GM19467 (cell line): Measurements from ENCODE around the gene SNAPC1.
A peak's percentile ranks its signal among the peaks of the same experiment; 100 is the strongest.
"Not testable (repeated sequence)": the region's sequence is repeated elsewhere in the genome, so short reads cannot be mapped to it uniquely, and the experiment has no call there.

Experiments used
- ATAC-seq: cut with Tn5 transposase; IDR thresholded peaks from one replicate; pipeline ENCODE4 v1.9.1; 2021; ENCODE audit warnings: mild to moderate bottlenecking, moderate library complexity; ENCODE audit not compliant: unreplicated experiment

SNAPC1 gene

DNA sequence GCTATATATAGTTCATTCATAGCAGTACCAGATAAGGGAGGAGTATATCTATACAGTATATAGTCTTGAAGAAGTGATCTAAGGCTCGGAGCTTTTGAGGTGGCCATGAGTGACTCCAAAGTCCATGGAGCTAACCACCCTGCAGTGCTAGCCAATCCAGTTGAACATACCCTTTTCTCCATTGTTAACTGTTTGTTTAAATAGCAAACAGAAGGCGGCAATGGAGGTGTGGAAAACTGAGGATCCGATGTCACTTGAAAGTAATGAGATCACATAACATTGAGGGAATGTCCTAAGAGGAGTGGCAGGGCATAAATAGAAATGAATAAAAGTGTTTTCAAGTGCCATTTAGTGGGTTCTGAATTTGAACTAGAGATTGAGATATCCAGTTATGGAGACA is 12.4 kb upstream of the SNAPC1 start:
- ATAC-seq: no peak

DNA sequence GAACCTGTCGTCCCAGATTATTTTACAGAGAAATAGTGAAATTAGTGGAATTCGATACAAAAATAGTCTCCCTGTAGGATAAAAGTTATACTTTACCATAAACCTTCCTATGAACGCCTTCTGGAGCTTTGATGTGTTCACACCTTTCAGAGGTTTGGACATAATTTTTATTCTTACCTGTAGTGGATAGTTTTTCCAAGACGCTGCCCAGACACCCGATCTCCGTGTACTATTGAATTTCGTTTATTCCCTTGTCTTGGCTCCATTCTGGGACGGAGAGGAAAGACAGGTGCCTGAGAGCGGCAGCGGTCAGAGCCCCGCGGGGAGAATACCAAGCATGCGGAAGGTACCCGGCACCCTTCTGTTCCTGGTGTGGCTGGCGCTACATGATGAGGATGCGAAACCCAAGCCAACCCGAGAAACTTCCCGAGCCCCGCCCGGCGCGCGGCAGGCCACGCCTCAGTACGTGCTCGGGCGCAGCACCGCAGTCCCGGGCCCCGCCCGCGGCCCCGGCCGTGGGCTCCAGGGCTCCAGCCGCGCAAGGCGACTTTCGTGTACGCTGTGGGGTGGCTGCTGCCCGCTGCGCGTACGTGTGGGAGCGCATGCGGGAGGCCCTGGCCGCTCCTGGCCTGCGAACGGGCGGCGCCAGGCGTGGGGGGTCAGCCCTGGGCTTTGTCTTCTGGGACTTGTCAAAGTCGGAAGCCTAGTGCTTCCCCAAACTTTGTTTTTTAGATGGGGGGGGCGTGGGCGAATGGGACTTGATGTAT is 11.3 kb upstream of the SNAPC1 start:
- peak; percentile 98 for ATAC-seq

GRCh38 chr14:61751475-61751989 is 10.7 kb upstream of the SNAPC1 start:
- no peak for ATAC-seq

GRCh38 chr14:61752626-61753025 is 9.6 kb upstream of the SNAPC1 start:
- no peak for ATAC-seq

DNA sequence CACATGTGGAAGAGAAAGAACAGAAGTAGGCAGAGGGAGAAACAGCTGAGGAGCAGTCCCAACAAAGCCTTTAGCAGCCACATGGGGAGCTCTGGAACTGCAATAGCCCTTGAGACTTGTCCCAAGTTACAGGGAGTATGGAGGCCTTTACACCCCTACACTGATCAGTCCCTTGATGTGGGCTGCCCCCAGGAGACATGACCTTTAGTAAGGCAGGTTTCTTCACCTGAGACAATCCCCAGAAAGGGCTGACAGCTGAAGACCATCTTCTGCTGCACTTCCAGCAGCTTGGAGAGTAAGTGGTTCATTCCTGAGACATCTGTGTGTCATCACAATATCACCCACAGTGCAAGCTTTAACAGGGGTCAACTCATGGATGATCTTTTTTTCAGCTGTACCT is 8.6 kb upstream of the SNAPC1 start:
- ATAC-seq: no peak

DNA sequence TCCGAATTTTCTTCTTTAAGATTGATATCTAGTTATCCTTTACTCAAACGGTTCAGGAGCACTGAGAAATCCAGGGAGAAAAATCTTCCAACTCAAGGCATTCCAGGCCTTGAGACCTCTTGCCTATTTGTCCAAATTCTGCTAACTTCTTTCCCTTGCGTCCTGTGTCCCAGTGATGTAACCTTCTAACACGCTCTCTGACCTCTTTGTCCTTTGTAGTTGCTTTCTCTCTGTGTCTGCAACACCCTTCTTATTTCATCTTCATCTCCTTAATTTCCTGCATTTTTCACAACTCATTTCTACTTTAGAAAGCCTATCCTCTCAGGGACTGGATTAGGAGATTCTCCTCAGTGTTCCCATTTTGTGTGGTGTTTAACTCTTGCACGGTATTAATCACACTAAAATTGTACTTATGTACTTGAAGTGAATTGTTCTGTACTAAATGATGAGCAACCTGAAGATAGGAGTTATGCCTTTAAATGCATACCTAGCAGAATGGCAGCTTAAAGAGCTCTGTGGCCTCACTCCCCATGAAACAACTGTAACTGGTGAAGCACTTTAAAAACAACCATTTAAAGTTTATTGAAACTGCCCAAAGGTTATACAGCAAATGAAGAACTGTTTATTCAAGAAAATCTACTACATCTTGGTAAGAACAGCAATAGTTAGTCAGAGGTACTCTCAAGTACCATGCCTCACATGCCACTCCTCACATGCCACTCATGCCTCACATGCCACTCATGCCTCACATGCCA is 7.4 kb upstream of the SNAPC1 start:
- no peak for ATAC-seq

- not testable (repeated sequence) for ATAC-seq
Measured at GRCh38 chr14:61755382-61755742, 6.9 kb upstream of the SNAPC1 start.

- ATAC-seq: no peak
Measured at GRCh38 chr14:61756135-61756534, 6.1 kb upstream of the SNAPC1 start.

GRCh38 chr14:61759878-61760277 is 2.3 kb upstream of the SNAPC1 start:
- ATAC-seq: no peak

- ATAC-seq: peak; percentile 2
Measured at GRCh38 chr14:61761557-61761956, 663 bp upstream of the SNAPC1 start.

DNA sequence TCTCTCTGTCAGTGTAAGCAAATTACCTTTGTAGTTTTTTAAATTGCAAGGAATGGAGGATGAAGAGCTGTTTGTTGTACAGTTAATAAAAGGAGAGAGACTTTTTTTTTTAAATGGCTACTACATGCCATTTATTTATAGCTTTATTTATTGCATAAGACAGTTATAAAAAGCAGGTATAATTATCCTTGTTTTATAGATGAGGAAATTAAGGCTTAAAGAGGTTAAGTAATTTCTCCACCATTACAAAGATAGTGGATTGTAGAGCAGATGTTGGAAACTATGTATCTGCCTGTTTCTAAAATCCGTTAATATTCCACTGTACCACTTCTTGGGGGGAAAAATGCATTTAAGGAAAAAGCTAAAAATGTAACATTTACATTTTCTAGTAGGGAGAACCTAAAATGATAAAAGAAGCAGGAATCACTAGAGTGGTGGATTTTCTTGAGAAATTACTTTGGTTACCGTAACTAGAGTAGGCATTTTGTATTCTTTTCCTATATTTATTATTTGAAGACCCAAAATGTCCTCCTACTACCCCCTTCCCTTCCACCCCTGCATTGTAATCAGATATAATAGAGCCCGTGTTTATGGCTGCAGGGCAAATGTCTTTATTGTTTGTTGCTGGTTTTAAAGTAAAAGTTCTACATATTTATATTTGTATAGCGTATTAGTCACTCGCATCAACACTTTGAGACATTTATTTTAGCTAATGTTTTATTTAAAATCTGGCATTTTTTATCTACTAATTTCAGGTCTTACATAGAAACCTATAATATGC is 2.3 kb downstream of the SNAPC1 start:
- no peak for ATAC-seq

- ATAC-seq: no peak
Measured at GRCh38 chr14:61765225-61765943, 3.2 kb downstream of the SNAPC1 start.

DNA sequence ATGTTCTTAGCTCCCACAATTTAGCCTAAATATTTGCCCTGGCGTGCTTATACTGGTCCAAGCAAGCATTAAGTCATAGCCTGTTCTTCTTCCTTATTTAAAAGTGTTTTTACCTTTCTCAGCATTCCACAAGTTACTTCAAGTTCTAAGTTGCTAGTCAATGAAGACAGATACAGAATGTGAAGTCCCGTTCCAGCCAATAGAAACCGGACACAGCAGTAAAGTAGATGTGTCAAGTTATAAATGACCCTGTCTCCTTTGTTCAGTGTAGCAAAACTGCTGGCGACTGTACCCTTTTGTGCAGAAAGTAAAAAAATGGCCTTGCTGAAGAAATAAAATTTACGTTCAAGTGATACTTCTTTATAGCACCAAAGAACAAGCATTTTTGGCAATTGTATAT is 3.9 kb downstream of the SNAPC1 start:
- ATAC-seq: no peak

GRCh38 chr14:61768240-61768639 is 6.0 kb downstream of the SNAPC1 start:
- ATAC-seq: no peak

DNA sequence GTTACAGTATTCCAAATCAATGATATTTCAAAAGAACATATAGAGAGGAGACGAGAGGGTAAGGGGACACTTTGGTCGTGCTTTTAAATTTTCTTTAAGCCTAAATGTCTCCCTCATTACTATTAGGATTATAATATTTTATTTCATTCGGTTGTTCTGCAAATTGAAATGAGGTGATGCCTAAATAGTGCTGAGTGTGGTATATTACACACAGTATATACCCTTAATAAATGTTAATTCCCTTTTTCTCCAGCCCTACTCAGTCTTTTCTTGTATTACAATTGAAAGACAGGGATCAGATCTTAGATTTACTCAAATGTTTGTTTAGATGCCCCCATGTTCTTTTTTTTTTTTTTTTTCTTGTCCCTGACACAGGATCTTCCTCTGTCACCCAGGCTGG is 7.7 kb downstream of the SNAPC1 start:
- no peak for ATAC-seq

DNA sequence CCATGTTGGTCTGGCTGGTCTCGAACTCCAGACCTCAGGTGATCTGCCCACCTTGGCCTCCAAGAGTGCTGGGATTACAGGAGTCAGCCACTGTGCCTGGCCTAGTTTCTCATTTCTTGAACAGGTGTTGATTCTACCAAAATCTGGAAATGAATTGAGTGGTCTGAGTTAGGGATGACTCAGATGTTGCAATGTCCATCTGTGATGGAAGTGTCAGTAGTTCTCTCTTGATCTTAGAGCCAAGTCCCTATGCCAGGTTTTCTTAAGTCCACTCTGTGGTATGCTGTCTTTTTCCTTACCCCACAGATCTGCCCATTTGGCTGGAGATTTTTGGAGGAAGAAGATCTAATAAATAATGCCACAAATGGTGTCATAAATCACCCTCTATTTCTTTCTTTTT is 12.6 kb downstream of the SNAPC1 start:
- no peak for ATAC-seq

DNA sequence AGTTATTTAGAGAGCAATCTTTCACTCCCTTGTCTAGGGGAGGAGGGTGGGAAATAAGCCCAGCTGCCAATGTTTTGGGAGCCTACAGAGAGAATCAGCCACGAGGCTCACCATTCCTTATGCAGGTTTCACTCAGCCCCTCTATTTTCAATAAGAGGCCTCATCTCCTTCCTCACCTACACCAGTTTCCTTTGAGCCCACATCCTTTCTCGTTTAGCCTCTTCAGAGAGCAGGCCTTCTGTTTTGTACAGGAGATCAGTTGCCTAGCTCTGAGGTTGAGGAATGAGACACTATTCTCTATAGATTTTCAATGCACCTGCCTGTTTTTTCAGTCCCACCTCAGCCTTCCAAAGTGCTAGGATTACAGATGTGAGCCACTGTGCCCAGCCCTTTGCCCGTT is 17.9 kb downstream of the SNAPC1 start:
- ATAC-seq: no peak

GRCh38 chr14:61797309-61797708 is 35.1 kb downstream of the SNAPC1 start:
- ATAC-seq: no peak

DNA sequence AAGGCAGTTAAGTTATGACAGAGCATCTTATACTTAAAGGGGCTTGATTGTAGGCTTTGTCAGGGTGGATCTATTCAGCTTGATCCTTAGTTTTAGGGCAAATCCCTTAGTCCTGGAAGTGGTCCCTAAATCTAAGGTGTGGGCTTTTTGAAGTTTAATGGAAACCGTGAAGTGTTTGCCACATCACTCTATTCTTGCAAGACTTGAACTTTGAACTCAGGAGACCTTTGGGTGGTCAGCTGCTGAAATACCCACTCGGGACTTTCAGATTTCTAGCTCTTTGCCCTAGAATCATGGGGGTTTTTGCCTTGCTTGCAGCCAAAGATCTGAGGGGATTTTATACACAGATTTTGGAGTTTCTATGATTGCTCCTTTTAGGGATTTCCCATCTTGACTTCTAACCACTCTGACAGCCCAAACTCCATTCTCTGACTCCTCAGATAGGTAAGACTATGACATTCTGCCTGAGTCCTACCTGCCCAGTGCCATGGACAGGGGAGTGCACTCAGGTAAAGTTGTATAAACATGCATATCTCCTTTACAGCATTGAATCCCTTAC is 39.9 kb downstream of the SNAPC1 start:
- no peak for ATAC-seq

- peak; percentile 59 for ATAC-seq
Measured at GRCh38 chr14:61803755-61804154, 41.5 kb downstream of the SNAPC1 start.

DNA sequence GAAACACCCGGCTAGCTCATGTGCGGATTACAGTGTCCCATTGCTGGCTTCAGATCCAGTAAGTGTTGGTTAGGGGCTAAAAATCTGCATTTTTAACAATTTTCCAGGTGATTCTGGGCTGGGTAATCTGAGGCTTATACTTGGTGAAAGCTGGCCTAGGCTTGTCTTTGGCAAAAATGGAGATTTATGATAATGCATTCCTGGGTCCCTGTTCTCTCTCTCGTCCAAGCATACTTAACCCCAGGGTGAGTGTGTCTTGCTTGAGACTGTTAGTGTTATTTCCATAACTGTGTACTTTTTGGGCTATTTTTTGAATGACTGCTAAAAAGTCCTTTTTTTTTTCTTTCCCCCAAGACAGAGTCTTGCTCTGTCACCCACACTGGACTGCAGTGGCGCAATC is 43.2 kb downstream of the SNAPC1 start:
- no peak for ATAC-seq
